HepG2 (cell line): ENCODE results near the gene CMIP. TPM values are rescaled to one million over a fixed set of nuclear protein-coding genes. Genes with fewer than 3 reads are reported as not detected.

ENCODE experiments used
- CBFB ChIP-seq: sonication (generic); formaldehyde crosslinking; IDR thresholded peaks from 2 replicates; pipeline ENCODE4 v1.4.0; 2020; ENCODE audit warnings: missing genetic modification reagents
- CREM ChIP-seq, 2 experiments: sonication (generic) in 1 of 2; formaldehyde crosslinking in 1 of 2; IDR thresholded peaks; 2 replicates each; pipeline versions ENCODE4 v1.4.0 to v1.6.1; 2016 to 2020; ENCODE audit warnings: antibody characterized with exemption in 1 of 2, mild to moderate bottlenecking in 1 of 2, missing genetic modification reagents in 1 of 2
- ETV6 ChIP-seq: sonication (generic); formaldehyde crosslinking; conservative IDR thresholded peaks from 2 replicates; pipeline ENCODE4 v1.4.0; 2020; ENCODE audit warnings: missing genetic modification reagents
- HNRNPK ChIP-seq: fragments of 200-400 bp; formaldehyde crosslinking; IDR thresholded peaks from 2 replicates; pipeline ENCODE4 v1.6.1; 2018; ENCODE audit warnings: low read length, low read depth, moderate library complexity, mild to moderate bottlenecking; ENCODE audit not compliant: poor library complexity, severe bottlenecking
- KDM2A ChIP-seq: sonication (generic); formaldehyde crosslinking; IDR thresholded peaks from 2 replicates; pipeline ENCODE4 v1.4.0; 2020; ENCODE audit warnings: low read depth, missing genetic modification reagents, borderline replicate concordance
- MIXL1 ChIP-seq: IDR thresholded peaks from 2 replicates; pipeline ENCODE4 v1.6.1; 2016
- MYC ChIP-seq: sonication (generic); formaldehyde crosslinking; IDR thresholded peaks from 2 replicates; pipeline ENCODE4 v1.9.0; 2021; ENCODE audit warnings: missing genetic modification reagents, borderline replicate concordance
- NRL ChIP-seq: sonication (generic); formaldehyde crosslinking; IDR thresholded peaks from 2 replicates; pipeline ENCODE4 v1.5.0; 2020; ENCODE audit warnings: missing genetic modification reagents, mild to moderate bottlenecking, moderate library complexity, borderline replicate concordance
- STAT5B ChIP-seq: sonication (generic); formaldehyde crosslinking; IDR thresholded peaks from 2 replicates; pipeline ENCODE4 v1.4.0; 2020; ENCODE audit warnings: missing genetic modification reagents
- TAF1 ChIP-seq: sonication (generic); formaldehyde crosslinking; IDR thresholded peaks from 2 replicates; pipeline ENCODE4 v1.4.0; 2020; ENCODE audit warnings: missing genetic modification reagents
- TOE1 ChIP-seq: sonication (generic); formaldehyde crosslinking; IDR thresholded peaks from 2 replicates; pipeline ENCODE4 v1.4.0; 2020; ENCODE audit warnings: mild to moderate bottlenecking, missing genetic modification reagents
- ZNF136 ChIP-seq: sonication (generic); formaldehyde crosslinking; IDR thresholded peaks from 2 replicates; pipeline ENCODE4 v1.8.1; 2022; ENCODE audit warnings: low read depth, mild to moderate bottlenecking, moderate library complexity, missing genetic modification reagents
- ZNF329 ChIP-seq: sonication (generic); formaldehyde crosslinking; IDR thresholded peaks from 2 replicates; pipeline ENCODE4 v1.9.0; 2021; ENCODE audit warnings: low read depth, mild to moderate bottlenecking, missing genetic modification reagents
- ZNF343 ChIP-seq: sonication (generic); formaldehyde crosslinking; IDR thresholded peaks from 2 replicates; pipeline ENCODE4 v1.4.0; 2020; ENCODE audit warnings: mild to moderate bottlenecking, missing genetic modification reagents
- ZNF580 ChIP-seq: IDR thresholded peaks from 2 replicates; pipeline ENCODE4 v1.6.1; 2016; ENCODE audit warnings: low read depth, borderline replicate concordance
- ZNF607 ChIP-seq: sonication (generic); formaldehyde crosslinking; IDR thresholded peaks from 2 replicates; pipeline ENCODE4 v1.5.1; 2020; ENCODE audit warnings: missing genetic modification reagents, mild to moderate bottlenecking, borderline replicate concordance
- ZNF629 ChIP-seq: sonication (generic); formaldehyde crosslinking; conservative IDR thresholded peaks from 2 replicates; pipeline ENCODE4 v1.5.0; 2020; ENCODE audit warnings: missing genetic modification reagents
- ZNF746 ChIP-seq: sonication (generic); formaldehyde crosslinking; IDR thresholded peaks from 2 replicates; pipeline ENCODE4 v1.8.0; 2022; ENCODE audit warnings: mild to moderate bottlenecking, missing genetic modification reagents
- ZNF841 ChIP-seq: sonication (generic); formaldehyde crosslinking; IDR thresholded peaks from 2 replicates; pipeline ENCODE4 v1.8.1; 2023; ENCODE audit warnings: missing genetic modification reagents, borderline replicate concordance
- ZSCAN30 ChIP-seq: sonication (generic); formaldehyde crosslinking; IDR thresholded peaks from 2 replicates; pipeline ENCODE4 v1.5.0; 2020; ENCODE audit warnings: mild to moderate bottlenecking, missing genetic modification reagents
- polyA plus RNA-seq, 8 experiments: library from polyadenylated mRNA; depleted of rRNA in 3 of 8; stranded (reverse) in 7 of 8; unstranded in 1 of 8; fragments of >200 nt; fragmentation: Illumina TruSeq in 4 of 8; extraction: Trizol in 4 of 8; gene quantifications; 2 replicates each; pipeline versions ENCODE4 v1.2.1 to v1.2.3, GENCODE V29; 2011 to 2016; ENCODE audit warnings: low read depth in 4 of 8, missing spikeins in 1 of 8, mixed read lengths in 1 of 8; ENCODE audit not compliant: insufficient read depth in 1 of 8
- total RNA-seq, 5 experiments: library from RNA; depleted of rRNA; stranded (reverse); fragments of >200 nt; fragmentation: Illumina TruSeq; extraction: Trizol; gene quantifications; 2 replicates each; pipeline ENCODE4 v1.2.3, GENCODE V29; 2016; ENCODE audit warnings: low read depth in 1 of 5
- TF ChIP-seq, protein P1 (sequence below): sonication (generic); formaldehyde crosslinking; IDR thresholded peaks from 2 replicates; pipeline ENCODE4 v1.4.0; 2020; ENCODE audit warnings: missing genetic modification reagents
- TF ChIP-seq, protein P2 (sequence below): sonication (generic); formaldehyde crosslinking; IDR thresholded peaks from 2 replicates; pipeline ENCODE4 v1.4.0; 2020; ENCODE audit warnings: mild to moderate bottlenecking, missing genetic modification reagents

CMIP gene
- total and polyA plus RNA-seq, 2 of the 13 experiments (the other 11 are each of a cell fraction or from before 2014, with no cell fraction given), result 10.9 to 18.1 TPM

DNA sequence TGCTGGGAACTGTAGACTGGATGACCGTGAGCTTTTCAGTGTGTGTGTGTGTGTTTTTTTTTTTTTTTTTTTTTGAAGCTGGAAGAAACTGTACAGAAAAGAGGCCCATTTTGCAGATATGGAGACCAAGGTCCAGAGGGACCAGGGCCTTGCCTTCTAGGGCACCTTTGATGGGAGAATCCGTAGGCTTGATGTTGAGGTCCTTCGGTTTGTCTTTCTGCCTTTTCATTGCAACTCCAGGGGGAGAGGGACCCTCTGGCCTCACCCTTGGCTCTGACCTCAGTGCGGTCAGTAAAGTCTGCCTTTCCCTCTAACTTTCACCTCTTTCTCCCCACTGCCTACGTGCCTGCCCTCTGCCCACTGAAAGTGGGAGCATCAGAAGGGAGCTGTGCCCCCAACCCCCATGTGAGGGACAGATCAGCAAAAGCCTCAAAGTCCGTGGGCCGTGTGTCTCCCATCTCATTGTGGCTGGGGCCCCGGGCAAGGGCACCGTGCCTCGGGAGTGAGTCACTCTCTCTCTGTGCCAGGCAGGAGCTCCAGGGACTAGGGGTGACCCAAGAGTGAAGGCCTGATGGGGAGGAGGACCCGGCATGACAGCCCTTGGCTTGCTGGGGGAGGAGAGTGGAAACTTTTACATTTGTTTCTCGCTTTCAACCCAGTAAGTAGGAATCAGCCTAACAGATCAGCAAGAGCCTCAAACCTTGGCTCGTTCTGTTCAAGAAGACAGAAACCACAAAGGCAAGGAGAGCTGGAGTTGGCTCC lies 123.6 kb downstream of the CMIP start (continued):
- TF ChIP-seq CBFB (CRISPR knock-in tag) (no peak), ZSCAN30 (no peak), ZNF580 (CRISPR knock-in tag) (peak; percentile 45; the same call in 1 of the 2 replicates), TAF1 (peak; percentile 30; the same call in 1 of the 2 replicates), ZNF329 (CRISPR knock-in tag) (no peak), NRL (CRISPR knock-in tag) (no peak), STAT5B (CRISPR knock-in tag) (no peak), CREM (IDR thresholded peaks at IDR 0.05) (peak; percentile 14; the same call in 1 of the 2 replicates), CREM (CRISPR knock-in tag; IDR thresholded peaks at IDR 0.05) (no peak), ZNF841 (CRISPR knock-in tag) (no peak), MIXL1 (CRISPR knock-in tag) (no peak), ZNF343 (CRISPR knock-in tag) (no peak), ZNF136 (CRISPR knock-in tag) (0 out of 2 replicates have a peak, but pooled peaks have one; percentile 40), MYC (CRISPR knock-in tag) (no peak), KDM2A (CRISPR knock-in tag) (no peak), HNRNPK (no peak), ZNF607 (CRISPR knock-in tag) (no peak), ZNF746 (CRISPR knock-in tag) (no peak), TOE1 (CRISPR knock-in tag) (no peak), ETV6 (no peak), ZNF629 (CRISPR knock-in tag) (peak; percentile 94)
- TF ChIP-seq, protein P1, sequence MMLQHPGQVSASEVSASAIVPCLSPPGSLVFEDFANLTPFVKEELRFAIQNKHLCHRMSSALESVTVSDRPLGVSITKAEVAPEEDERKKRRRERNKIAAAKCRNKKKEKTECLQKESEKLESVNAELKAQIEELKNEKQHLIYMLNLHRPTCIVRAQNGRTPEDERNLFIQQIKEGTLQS (CRISPR knock-in tag), result peak; percentile 64
- TF ChIP-seq, protein P2, sequence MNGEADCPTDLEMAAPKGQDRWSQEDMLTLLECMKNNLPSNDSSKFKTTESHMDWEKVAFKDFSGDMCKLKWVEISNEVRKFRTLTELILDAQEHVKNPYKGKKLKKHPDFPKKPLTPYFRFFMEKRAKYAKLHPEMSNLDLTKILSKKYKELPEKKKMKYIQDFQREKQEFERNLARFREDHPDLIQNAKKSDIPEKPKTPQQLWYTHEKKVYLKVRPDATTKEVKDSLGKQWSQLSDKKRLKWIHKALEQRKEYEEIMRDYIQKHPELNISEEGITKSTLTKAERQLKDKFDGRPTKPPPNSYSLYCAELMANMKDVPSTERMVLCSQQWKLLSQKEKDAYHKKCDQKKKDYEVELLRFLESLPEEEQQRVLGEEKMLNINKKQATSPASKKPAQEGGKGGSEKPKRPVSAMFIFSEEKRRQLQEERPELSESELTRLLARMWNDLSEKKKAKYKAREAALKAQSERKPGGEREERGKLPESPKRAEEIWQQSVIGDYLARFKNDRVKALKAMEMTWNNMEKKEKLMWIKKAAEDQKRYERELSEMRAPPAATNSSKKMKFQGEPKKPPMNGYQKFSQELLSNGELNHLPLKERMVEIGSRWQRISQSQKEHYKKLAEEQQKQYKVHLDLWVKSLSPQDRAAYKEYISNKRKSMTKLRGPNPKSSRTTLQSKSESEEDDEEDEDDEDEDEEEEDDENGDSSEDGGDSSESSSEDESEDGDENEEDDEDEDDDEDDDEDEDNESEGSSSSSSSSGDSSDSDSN (CRISPR knock-in tag), result 0 out of 2 replicates have a peak, but pooled peaks have one; percentile 49
